GM13977 (cell line): ENCODE results near the gene MITF.

Experiments
- DNase-seq: peaks from one replicate; pipeline ENCODE4 v3.0.0; 2012; ENCODE audit warnings: low spot score
- in situ Hi-C: fragments of 300-500 bp; cut with MboI; formaldehyde crosslinking; loops from one replicate; pipeline ENCODE4 v1.12.0; 2022; ENCODE audit warnings: low sequenced_read_pairs, low pct_unique_long_range_greater_than_20kb, mixed read lengths, inconsistent platforms; ENCODE audit not compliant: unreplicated experiment
- TF ChIP-seq, protein P1 (sequence below): IDR thresholded peaks from 2 replicates; pipeline ENCODE4 v1.5.1; 2012; ENCODE audit warnings: mild to moderate bottlenecking, control low read depth; ENCODE audit not compliant: insufficient read depth; ENCODE audit errors: extremely low read depth, missing control alignments

Gene MITF

DNA sequence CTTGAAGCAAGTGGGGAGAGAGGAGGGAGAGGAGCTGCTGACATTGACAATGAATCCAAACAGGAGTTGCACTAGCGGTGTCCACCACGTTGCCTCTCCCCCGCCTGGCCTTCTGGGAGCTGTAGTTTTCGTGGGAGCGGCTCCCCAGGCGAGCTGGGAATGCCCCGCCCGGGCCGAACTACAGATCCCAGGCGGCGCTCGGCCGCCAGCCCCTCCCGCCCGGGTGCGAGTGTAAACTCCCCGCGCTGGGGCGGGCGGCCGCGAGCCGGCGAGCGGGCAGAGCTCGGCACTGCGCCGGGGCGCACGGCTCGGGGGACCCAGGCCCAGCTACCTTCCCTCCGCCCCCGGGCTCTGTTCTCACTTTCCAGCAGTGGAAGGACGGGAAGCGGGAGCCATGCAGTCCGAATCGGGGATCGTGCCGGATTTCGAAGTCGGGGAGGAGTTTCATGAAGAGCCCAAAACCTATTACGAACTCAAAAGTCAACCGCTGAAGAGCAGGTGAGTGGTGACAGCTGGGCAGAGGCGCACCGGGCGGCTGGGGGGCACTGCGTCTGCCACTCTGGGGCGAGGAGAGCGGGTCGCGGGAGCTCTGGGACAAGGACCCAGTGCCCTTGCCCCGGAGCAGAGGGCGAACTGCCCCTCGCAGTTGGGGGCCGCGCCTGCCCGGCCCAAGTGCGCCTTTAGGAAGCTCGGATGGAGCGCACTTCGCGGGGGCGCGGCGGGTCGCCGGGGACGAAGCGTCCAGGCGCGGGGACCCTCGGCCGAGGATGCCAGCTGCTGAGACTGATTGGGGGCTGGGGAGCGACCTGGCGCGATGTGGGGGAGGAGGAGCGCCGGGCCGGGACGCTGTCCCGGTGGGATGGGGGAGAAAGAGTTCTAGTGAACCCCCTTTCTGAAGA, at the start of gene MITF:
MITF (plus strand) TSS at position 261 of the 899 bp plus-strand sequence; CDS start at position 395, 134 bp downstream.
- DNase-seq, result peak; percentile 90
- TF ChIP-seq, protein P1, sequence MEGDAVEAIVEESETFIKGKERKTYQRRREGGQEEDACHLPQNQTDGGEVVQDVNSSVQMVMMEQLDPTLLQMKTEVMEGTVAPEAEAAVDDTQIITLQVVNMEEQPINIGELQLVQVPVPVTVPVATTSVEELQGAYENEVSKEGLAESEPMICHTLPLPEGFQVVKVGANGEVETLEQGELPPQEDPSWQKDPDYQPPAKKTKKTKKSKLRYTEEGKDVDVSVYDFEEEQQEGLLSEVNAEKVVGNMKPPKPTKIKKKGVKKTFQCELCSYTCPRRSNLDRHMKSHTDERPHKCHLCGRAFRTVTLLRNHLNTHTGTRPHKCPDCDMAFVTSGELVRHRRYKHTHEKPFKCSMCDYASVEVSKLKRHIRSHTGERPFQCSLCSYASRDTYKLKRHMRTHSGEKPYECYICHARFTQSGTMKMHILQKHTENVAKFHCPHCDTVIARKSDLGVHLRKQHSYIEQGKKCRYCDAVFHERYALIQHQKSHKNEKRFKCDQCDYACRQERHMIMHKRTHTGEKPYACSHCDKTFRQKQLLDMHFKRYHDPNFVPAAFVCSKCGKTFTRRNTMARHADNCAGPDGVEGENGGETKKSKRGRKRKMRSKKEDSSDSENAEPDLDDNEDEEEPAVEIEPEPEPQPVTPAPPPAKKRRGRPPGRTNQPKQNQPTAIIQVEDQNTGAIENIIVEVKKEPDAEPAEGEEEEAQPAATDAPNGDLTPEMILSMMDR, result no peak
- in situ Hi-C loops, result no loop called here

- TF ChIP-seq, protein P1, result no peak
- no peak for DNase-seq
- in situ Hi-C loops, result no loop called here
These were observed 47.4 kb upstream of the MITF start for GRCh38 chr3:69691860-69692259.

- no peak for DNase-seq
- TF ChIP-seq, protein P1, result no peak
- in situ Hi-C loops, result no loop called here
These were observed 46.5 kb upstream of the MITF start for GRCh38 chr3:69692761-69693160.

GRCh38 chr3:69695443-69695842, 43.8 kb upstream of the MITF start:
- in situ Hi-C loops, result no loop called here
- TF ChIP-seq, protein P1, result no peak
- DNase-seq, result no peak

GRCh38 chr3:69695933-69696332, 43.3 kb upstream of the MITF start:
- no peak for DNase-seq
- TF ChIP-seq, protein P1, result no peak
- in situ Hi-C loops, result no loop called here

- TF ChIP-seq, protein P1, result no peak
- no peak for DNase-seq
- in situ Hi-C loops, result no loop called here
These were observed 42.9 kb upstream of the MITF start for GRCh38 chr3:69696367-69696766.
